ENCODE results near the gene KIF3C. TPM values are rescaled to one million over a fixed set of nuclear protein-coding genes. Genes with fewer than 3 reads are reported as not detected.
"Not testable (repeated sequence)": the region's sequence is repeated elsewhere in the genome, so short reads cannot be mapped to it uniquely, and the experiment has no call there.

The KIF3C gene
- total RNA-seq, 1 donor from 2014 or later = 15.2 TPM

DNA sequence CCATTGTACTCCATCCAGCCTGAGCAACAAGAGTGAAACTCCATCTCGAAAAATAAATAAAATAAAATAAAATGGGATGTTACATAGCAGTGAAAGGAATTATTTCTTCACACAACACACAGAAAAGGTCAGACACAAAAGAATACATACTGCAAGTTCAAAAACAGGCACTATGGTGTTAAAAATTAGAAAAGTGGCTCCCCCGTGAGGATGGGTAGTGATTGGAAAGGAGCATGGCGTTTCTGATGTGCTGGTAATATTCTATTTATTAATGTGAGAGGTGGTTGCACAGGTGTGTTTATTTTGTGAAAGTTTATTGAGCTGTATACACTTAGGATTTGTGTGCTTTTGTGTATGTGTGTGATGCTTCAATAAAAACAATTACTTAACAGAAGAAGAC is 28.6 kb upstream of the KIF3C start:
- Mint-ChIP-seq H3K36me3 (ENCODE audit: low read depth) (no peaks in the 10 kb centered on the region), H3K4me3 (ENCODE audit: low read depth) (no peak overlapping the region), H3K27me3 (ENCODE audit: low read depth) (no peaks in the 10 kb centered on the region), H3K27ac (no peak overlapping the region), H3K4me1 (ENCODE audit: low read depth) (peaks cover 2% of the 10 kb centered on the region), H3K9me3 (peaks cover 5% of the 10 kb centered on the region)
- DNase-seq (ENCODE audit: low spot score) = no peak
- intact Hi-C loops (cut with micrococcal nuclease) = no loop called here

- H3K9me3 Mint-ChIP-seq = peaks cover 5% of the 10 kb centered on the region
- H3K36me3 Mint-ChIP-seq (ENCODE audit: low read depth) = no peaks in the 10 kb centered on the region
- peaks cover 2% of the 10 kb centered on the region for H3K4me1 Mint-ChIP-seq (ENCODE audit: low read depth)
- no peak overlapping the region for H3K4me3 Mint-ChIP-seq (ENCODE audit: low read depth)
- intact Hi-C loops (cut with micrococcal nuclease) = no loop called here
- DNase-seq (ENCODE audit: low spot score) = no peak
- no peaks in the 10 kb centered on the region for H3K27me3 Mint-ChIP-seq (ENCODE audit: low read depth)
- no peak overlapping the region for H3K27ac Mint-ChIP-seq
Measured at GRCh38 chr2:26009567-26009963, 27.3 kb upstream of the KIF3C start.

GRCh38 chr2:26008851-26009566 is 26.7 kb upstream of the KIF3C start:
- Mint-ChIP-seq H3K27ac (no peak overlapping the region), H3K27me3 (ENCODE audit: low read depth) (no peaks in the 10 kb centered on the region), H3K36me3 (ENCODE audit: low read depth) (no peaks in the 10 kb centered on the region), H3K9me3 (peaks cover 5% of the 10 kb centered on the region), H3K4me1 (ENCODE audit: low read depth) (peaks cover 2% of the 10 kb centered on the region), H3K4me3 (ENCODE audit: low read depth) (no peak overlapping the region)
- intact Hi-C loops (cut with micrococcal nuclease) = no loop called here
- DNase-seq (ENCODE audit: low spot score) = no peak

GRCh38 chr2:26008095-26008494 is 25.8 kb upstream of the KIF3C start:
- Mint-ChIP-seq H3K4me3 (ENCODE audit: low read depth) (no peak overlapping the region), H3K27ac (no peak overlapping the region), H3K9me3 (peaks cover 5% of the 10 kb centered on the region), H3K36me3 (ENCODE audit: low read depth) (no peaks in the 10 kb centered on the region), H3K27me3 (ENCODE audit: low read depth) (no peaks in the 10 kb centered on the region), H3K4me1 (ENCODE audit: low read depth) (peaks cover 2% of the 10 kb centered on the region)
- intact Hi-C loops (cut with micrococcal nuclease) = no loop called here
- DNase-seq (ENCODE audit: low spot score) = no peak

DNA sequence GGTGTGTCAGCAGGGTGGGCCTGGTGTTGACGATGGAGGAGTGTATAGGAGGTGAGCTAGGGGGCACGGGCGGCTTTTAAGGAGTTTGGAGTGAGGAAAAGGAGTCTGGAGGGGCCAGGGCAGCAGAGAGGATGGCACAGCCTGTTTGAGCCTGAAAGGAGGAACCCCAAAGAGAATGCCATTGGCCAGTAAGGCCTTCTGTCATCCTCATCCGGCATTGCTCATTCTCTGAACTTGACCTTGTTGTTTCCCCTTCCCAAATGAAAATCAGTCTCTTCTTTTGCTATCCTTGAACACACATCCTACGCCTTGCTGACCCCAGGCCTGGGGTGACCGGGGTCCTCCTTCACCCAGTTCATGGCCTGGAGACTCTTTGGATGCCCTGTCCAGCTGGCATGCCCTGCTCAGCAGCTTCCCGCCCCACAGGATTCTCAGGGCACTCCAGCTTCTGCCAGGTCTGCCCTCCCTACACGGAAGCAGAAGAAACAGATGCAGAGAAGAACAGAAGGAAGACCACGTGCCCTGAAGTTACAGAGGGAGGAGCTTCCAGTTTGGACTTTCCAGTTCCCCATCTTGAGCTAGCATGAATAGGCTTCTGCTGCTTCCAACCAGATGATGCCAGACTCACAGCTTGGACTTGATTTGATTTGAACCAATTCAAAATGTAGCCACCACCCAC is 20.5 kb upstream of the KIF3C start:
- DNase-seq (ENCODE audit: low spot score) = no peak
- intact Hi-C loops (cut with micrococcal nuclease) = no loop called here

DNA sequence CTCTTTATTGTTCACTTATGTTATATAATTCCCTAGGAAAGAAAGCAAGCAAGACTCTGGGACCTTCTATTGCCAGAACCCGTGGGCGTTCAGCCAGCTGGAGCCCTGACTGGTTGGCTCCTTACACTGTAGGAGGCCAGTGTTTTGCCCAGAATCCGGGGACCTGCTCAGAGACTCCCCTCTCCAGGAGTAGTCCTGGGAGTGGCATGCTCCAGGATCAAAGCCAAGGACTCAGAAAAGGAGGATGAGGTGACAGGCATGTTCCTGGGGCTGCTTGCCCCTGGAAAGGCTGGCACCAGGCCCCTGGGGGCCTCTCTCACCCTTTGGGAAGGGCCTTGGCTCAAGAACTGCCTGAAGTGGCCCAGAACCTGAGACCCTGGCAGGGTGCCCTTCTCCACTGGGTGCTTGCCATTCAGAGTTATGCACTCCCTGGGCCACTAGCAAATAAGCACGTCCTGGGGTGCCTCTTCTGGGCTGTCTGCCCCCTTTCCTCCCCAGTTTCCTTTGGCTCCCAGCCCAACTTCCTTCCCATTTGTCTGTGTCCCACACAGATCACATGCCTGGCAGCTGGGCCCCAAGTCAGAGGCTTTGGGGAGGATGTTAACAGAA is 19.6 kb upstream of the KIF3C start:
- H3K36me3 Mint-ChIP-seq (ENCODE audit: low read depth) = no peaks in the 10 kb centered on the region
- intact Hi-C loops (cut with micrococcal nuclease) = no loop called here
- no peak overlapping the region for H3K27ac Mint-ChIP-seq
- H3K4me1 Mint-ChIP-seq (ENCODE audit: low read depth) = peaks cover 3% of the 10 kb centered on the region
- H3K4me3 Mint-ChIP-seq (ENCODE audit: low read depth) = no peak overlapping the region
- DNase-seq (ENCODE audit: low spot score) = no peak
- H3K9me3 Mint-ChIP-seq = no peaks in the 10 kb centered on the region
- peaks cover 9% of the 10 kb centered on the region for H3K27me3 Mint-ChIP-seq (ENCODE audit: low read depth)

More for the DNA sequence above, 20.5 kb upstream of the KIF3C start:
- no peaks in the 10 kb centered on the region for H3K9me3 Mint-ChIP-seq
- H3K27me3 Mint-ChIP-seq (ENCODE audit: low read depth) = peaks cover 6% of the 10 kb centered on the region
- H3K4me1 Mint-ChIP-seq (ENCODE audit: low read depth) = peaks cover 3% of the 10 kb centered on the region
- H3K27ac Mint-ChIP-seq = no peak overlapping the region
- H3K36me3 Mint-ChIP-seq (ENCODE audit: low read depth) = no peaks in the 10 kb centered on the region
- no peak overlapping the region for H3K4me3 Mint-ChIP-seq (ENCODE audit: low read depth)

DNA sequence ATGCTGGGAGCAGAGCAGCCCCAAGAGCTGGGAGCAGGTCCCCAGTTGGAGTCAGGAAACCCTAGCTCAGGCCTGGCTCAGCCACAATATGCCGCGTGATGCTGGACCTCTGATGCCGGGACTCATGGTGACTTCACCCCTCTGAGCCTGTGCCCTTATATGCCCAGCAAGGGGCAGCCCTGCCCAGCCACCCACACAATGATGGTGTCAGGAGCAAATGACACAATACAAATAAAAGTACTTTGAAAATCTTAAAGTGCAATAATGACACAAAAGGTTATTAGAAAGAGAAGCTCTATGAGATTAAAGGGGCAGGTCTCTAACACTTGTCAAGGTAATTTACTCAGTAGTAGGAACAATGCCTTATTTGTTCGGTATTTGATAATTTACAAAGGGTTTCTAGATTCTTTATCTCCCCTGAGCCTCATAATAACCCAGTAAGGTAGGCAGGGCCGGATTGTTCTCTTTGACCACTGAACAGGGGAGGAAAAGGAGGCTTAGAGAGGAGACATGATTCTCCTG is 18.3 kb upstream of the KIF3C start:
- no peaks in the 10 kb centered on the region for H3K9me3 Mint-ChIP-seq
- H3K36me3 Mint-ChIP-seq (ENCODE audit: low read depth) = no peaks in the 10 kb centered on the region
- no peak overlapping the region for H3K4me3 Mint-ChIP-seq (ENCODE audit: low read depth)
- peaks cover 10% of the 10 kb centered on the region for H3K27me3 Mint-ChIP-seq (ENCODE audit: low read depth)
- DNase-seq (ENCODE audit: low spot score) = no peak
- H3K27ac Mint-ChIP-seq = no peak overlapping the region
- H3K4me1 Mint-ChIP-seq (ENCODE audit: low read depth) = peaks cover 3% of the 10 kb centered on the region
- intact Hi-C loops (cut with micrococcal nuclease) = no loop called here

DNA sequence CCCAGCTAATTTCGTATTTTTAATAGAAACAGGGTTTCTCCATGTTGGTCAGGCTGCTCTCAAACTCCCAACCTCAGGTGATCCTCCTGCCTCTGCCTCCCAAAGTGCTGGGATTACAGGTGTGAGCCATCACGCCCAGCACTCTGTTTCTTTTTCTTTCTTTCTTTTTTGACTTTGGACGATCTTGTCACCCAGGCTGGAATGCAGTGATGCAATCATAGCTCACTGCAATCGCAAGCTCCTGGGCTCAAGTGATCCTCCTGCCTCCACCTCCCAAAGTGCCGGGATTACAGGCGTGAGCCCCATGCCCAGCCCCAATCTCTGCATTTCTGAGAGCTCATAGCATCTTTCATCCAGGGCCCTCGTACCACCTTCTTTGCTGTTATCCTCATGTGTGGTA is 17.1 kb upstream of the KIF3C start:
- DNase-seq (ENCODE audit: low spot score); H3K9me3 Mint-ChIP-seq; H3K4me1 Mint-ChIP-seq (ENCODE audit: low read depth); H3K27ac Mint-ChIP-seq; H3K27me3 Mint-ChIP-seq (ENCODE audit: low read depth); H3K36me3 Mint-ChIP-seq (ENCODE audit: low read depth); intact Hi-C loops (cut with micrococcal nuclease); H3K4me3 Mint-ChIP-seq (ENCODE audit: low read depth): not testable (repeated sequence)

GRCh38 chr2:25998816-25999383 is 16.6 kb upstream of the KIF3C start:
- H3K4me3 Mint-ChIP-seq (ENCODE audit: low read depth); intact Hi-C loops (cut with micrococcal nuclease); H3K4me1 Mint-ChIP-seq (ENCODE audit: low read depth); H3K36me3 Mint-ChIP-seq (ENCODE audit: low read depth); DNase-seq (ENCODE audit: low spot score); H3K27me3 Mint-ChIP-seq (ENCODE audit: low read depth); H3K9me3 Mint-ChIP-seq; H3K27ac Mint-ChIP-seq: not testable (repeated sequence)

DNA sequence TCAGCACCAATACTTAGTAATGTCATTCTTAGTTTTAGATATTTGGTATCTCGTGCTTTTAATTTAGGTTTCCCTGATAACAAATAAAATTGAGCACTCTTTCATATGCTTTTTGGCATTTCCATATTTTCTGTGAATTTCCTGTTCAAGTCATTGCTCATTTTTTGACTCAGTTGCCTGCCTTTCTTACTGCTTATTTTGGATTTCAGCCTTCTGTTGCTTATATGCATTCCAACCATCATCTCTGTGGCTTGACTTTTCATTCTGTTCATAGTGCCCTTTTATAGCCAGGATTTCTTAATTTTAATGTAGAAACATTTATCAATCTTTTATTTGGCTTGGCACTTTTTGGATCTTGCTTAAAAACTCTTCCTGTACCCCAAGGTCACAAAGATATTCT is 14.5 kb upstream of the KIF3C start:
- Mint-ChIP-seq H3K4me1 (ENCODE audit: low read depth) (peaks cover 8% of the 10 kb centered on the region), H3K9me3 (no peaks in the 10 kb centered on the region), H3K4me3 (ENCODE audit: low read depth) (no peak overlapping the region), H3K36me3 (ENCODE audit: low read depth) (no peaks in the 10 kb centered on the region), H3K27me3 (ENCODE audit: low read depth) (peaks cover 15% of the 10 kb centered on the region), H3K27ac (no peak overlapping the region)
- intact Hi-C loops (cut with micrococcal nuclease) = no loop called here
- no peak for DNase-seq (ENCODE audit: low spot score)

GRCh38 chr2:25994509-25994908 is 12.2 kb upstream of the KIF3C start:
- H3K4me1 Mint-ChIP-seq (ENCODE audit: low read depth) = peaks cover 15% of the 10 kb centered on the region
- no peak overlapping the region for H3K4me3 Mint-ChIP-seq (ENCODE audit: low read depth)
- H3K36me3 Mint-ChIP-seq (ENCODE audit: low read depth) = no peaks in the 10 kb centered on the region
- no peak for DNase-seq (ENCODE audit: low spot score)
- peaks cover 15% of the 10 kb centered on the region for H3K27me3 Mint-ChIP-seq (ENCODE audit: low read depth)
- intact Hi-C loops (cut with micrococcal nuclease) = no loop called here
- H3K27ac Mint-ChIP-seq = no peak overlapping the region
- H3K9me3 Mint-ChIP-seq = no peaks in the 10 kb centered on the region

GRCh38 chr2:25993049-25993448 is 10.8 kb upstream of the KIF3C start:
- no peak for DNase-seq (ENCODE audit: low spot score)
- H3K4me3 Mint-ChIP-seq (ENCODE audit: low read depth) = no peak overlapping the region
- H3K36me3 Mint-ChIP-seq (ENCODE audit: low read depth) = no peaks in the 10 kb centered on the region
- peaks cover 12% of the 10 kb centered on the region for H3K27me3 Mint-ChIP-seq (ENCODE audit: low read depth)
- H3K9me3 Mint-ChIP-seq = no peaks in the 10 kb centered on the region
- H3K4me1 Mint-ChIP-seq (ENCODE audit: low read depth) = peaks cover 13% of the 10 kb centered on the region
- intact Hi-C loops (cut with micrococcal nuclease) = no loop called here
- H3K27ac Mint-ChIP-seq = no peak overlapping the region

DNA sequence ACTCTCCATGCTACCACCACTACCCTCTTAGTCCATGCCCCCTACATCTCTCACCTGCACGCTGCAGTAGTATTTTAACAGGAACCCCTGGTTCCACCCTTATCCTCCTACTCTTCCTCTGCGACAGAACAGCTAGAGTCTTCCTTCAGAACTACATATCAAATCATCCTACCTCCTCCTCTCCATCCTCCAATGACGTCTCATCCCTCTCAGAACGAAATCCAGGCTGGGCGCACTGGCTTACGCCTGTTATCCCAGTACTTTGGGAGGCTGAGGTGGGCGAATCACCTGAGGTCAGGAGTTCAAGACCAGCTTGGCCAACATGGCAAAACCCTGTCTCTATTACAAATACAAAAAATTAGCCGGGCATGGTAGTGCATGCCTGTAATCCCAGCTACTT is 10.3 kb upstream of the KIF3C start:
- Mint-ChIP-seq H3K27ac (no peak overlapping the region), H3K9me3 (no peaks in the 10 kb centered on the region), H3K27me3 (ENCODE audit: low read depth) (peaks cover 7% of the 10 kb centered on the region), H3K36me3 (ENCODE audit: low read depth) (no peaks in the 10 kb centered on the region), H3K4me1 (ENCODE audit: low read depth) (peaks cover 13% of the 10 kb centered on the region), H3K4me3 (ENCODE audit: low read depth) (no peak overlapping the region)
- DNase-seq (ENCODE audit: low spot score) = no peak
- intact Hi-C loops (cut with micrococcal nuclease) = no loop called here

All from activated T-helper 2 cell treated with anti-CD3 and anti-CD28 coated beads, Interferon-gamma antibody, Interleukin-2, Interleukin-4, amounts not matched to agents 10 μg/mL and 5 μg/mL and 100 μg/mL, durations not matched to agents 14 hours and 24 hours and 36 hours (primary cell).